GM18873 (cell line): Measurements from ENCODE around the gene TIGD4.

Experiments
- ATAC-seq: cut with Tn5 transposase; IDR thresholded peaks from one replicate; pipeline ENCODE4 v1.9.1; 2021; ENCODE audit warnings: mild to moderate bottlenecking, moderate library complexity, moderate number of reproducible peaks; ENCODE audit not compliant: unreplicated experiment, low FRiP score

Gene TIGD4

DNA sequence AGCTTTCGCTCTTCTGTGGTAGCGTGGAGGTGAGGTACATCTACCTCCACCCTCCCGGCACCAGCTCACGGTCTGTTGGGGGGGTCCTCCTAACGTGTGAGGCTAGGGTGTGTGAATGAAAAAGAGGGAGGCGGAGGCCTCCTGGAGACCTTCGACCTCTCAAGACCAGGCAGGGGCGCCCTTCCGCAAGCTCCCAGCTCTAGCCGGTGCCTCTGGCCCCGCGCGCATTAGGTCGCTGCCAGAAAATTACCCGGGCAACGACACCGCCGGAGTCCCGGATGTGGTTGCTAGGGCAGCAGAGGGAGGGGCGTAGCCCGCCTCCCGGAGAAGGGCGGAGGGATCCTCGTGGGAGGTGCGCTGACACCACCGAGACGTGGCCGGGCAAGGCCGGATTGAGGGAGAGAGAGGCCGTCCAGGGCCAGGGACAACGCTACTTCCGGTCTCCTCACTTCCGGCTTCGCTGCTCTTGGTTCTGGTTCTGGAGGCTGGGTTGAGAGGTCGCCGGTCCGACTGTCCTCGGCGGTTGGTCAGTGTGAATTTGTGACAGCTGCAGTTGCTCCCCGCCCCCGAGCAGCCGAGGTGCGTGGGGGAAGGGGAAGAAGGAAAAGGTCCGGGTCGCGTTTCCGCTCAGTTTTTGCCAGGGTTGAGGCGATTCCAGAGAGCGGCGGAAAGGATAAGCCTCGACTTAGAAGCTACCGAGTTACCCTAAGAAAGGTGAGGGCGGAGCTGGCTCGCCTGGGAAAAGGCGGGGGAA, at the start of gene TIGD4, which contains the start of gene ARFIP1:
Gene TIGD4, minus strand, starts transcription at position 218 of the 754 bp plus-strand sequence. CDS start 8,726 bp downstream, outside the sequence.
Gene ARFIP1, plus strand, starts transcription at position 442 of the 754 bp plus-strand sequence. CDS start 49,680 bp downstream, outside the sequence.
- peak; percentile 94 for ATAC-seq

DNA sequence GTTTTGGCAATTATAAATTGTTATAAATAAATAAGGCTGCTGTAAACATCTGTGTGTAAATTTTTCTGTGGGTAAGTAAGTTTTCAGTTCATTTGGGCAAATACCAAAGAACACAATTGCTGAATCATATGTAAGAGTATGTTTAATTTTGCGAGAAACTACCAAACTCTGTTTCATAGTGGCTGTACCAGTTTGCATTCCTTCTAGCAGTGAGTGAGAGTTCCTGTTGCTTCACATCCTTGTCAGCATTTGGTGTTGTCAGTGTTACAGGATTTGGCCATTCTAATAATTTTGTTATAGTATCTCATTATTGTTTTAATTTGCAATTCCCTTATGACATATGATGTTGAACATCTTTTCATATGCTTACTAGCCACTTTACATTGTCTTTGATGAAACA, 48.6 kb upstream of the TIGD4 start:
- ATAC-seq = no peak

DNA sequence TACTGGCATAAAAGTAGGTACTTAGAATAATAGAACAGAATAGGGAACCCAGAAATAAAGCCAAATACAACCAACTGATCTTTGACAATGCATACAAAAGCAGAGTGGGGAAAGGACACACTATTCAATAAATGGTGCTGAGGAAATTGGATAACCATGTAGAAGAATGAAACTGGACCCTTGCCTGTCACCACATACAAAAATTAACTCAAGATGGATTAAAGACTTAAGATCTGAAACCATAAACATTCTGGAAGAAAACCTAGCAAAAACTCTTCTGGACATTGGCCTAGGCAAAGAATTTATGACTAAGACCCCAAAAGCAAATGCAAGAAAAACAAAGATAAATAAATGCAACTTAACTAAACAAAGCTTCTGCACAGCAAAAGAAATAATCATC, 45.8 kb upstream of the TIGD4 start:
- no peak for ATAC-seq

DNA sequence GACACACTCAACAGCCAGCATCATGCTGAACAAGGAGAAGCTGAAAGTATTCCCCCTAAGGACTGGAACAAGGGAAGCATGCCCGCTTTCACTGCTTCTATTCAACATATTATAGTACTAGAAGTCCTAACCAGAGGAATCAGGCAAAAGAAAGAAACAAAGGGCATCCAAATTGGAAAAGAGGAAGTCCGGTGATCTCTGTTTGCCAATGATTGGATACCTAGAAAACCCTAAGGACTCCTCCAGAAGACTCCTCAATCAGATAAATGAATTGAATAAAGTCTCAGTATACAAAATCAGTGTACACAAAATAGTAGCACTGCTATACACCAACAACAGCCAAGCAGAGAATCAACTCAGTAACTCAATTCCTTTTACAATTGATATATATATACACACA, 45.0 kb upstream of the TIGD4 start:
- no peak for ATAC-seq

DNA sequence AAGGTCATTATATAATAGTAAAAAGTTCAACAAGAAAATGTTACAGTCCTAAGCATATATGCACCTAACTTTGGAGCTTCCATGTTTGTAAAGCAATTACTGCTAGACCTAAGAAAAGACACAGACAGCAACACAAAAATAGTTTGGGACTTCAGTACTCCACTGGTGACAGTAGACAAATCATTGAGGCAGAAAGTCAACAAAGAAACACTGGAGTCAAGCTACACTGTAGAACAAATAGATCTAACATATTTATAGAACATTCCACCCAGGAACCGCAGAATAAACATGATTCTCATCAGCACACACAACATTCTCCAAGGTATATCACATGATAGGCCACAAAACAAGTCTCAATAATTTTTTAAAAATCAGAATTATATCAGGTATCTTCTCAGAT, 42.8 kb upstream of the TIGD4 start:
- no peak for ATAC-seq

DNA sequence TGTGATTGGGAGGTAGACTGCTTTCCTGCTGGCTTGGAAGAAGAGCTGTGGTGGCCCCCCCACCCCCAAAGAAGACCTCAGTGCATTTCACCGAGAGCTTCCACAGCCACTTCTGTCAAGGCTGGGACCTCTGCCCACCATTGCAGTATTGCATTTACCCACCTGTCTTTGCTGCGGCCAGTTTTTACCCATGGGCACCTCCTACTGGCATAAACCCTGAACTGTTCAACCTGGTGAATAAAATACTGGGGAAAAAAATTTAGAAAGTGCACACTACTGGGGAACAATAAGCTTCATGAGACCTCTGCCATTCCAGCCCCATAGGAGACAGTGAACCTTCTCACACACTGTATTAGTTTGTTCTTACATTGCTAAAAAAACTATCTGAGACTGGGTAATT, 40.5 kb upstream of the TIGD4 start:
- no peak for ATAC-seq

DNA sequence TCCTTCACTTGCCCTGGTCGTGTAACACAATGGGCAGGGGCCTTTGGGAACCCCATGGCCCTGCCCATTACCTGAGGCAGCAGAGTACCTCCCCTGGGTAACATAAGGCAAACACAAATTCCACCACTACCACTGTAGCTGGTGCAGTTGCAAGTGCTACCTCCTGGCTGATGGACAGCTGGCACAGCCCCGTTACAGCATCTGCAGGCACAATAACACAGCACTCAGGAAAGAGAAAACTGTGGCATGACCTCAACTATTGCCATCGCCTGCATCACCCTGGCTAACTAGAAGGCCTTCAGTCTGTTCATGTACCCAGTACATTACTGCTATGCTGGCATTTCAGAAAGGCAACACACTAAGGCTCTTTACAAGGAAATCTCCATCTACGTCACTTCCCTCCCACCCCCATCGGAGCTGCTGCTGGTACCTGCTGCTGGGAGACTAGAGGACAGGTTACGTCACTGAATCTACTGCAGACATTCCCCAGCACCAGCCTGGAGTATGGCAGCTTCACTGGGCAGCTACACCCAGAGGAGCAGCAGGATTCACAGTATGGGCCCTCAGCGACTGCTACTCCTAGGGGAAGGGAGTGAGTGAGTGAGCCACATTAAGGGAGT, 39.6 kb upstream of the TIGD4 start:
- no peak for ATAC-seq

DNA sequence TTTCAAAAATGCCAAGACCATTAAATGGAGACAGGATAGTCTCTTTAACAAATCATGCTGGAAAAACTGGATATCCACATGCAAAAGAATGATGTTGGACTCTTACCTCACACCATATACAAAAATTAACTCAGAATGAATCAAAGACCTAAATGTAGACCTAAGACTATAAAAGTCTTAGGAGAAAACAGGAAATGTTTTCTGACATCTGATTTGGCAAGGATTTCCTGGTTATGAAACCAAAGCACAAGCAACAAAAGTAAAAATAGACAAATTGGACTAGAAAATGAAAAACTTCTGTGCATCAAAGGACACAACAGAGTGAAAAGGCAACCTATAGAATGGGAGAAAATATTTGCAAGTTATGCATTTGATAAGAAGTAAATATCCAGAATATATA, 37.8 kb upstream of the TIGD4 start:
- no peak for ATAC-seq

DNA sequence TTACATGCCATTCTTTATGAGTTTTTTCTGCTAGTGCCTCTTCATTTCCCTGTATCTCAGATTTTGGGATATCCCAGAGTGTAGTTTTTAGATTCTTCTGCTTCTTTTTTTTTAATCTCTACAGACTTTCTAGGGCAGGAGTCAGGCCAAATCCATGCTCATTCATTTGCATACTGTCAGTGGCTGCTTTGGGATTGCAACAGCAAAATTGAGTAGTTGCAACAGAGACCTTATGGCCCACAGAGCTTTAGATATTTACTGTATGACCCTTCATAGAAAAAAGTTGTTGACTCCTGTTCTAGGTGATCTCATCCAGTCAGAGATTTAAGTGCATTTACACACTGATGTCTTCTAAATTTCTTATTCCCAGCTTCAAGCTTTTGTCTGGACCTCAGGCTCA, 35.5 kb upstream of the TIGD4 start:
- ATAC-seq = no peak

DNA sequence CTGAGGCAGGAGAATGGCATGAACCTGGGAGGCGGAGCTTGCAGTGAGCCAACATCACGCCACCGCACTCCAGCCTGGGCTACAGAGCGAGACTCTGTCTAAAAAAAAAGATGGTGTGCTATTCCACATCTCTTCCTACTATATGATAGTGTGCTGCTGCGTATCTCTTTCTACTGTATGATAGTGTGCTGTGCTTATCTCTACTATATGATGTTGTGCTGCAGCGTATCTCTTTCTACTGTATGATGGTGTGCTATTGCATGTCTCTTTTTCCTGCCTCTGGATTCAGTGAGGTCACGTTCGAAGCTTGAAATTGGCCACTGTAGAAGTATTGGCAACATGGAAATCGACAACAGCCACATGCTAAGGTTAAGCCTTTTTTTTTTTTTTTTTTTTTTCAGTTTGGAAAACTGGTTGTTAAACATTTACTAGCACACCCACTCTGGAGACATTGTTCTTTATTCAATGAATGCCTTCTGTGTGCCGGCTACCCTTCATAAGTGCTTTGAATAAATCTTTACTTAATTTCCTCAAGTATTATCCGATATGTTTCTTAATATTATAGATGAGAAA, 31.3 kb upstream of the TIGD4 start:
- no peak for ATAC-seq

DNA sequence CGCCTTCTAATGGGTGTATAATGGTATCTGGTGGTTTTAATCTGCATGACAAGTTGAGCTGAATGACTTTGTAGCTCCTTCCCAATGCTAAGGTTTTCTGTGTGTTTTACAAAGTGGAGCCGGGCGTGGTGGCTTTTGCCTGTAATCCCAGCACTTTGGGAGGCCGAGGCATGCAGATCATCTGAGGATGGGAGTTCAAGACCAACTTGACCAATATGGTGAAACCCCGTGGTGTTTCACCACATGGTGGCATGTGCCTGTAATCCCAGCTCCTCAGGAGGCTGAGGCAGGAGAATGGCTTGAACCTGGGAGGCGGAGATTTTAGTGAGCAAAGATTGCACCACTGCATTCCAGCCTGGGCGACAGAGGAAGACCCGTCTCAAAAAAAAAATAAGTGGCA, 29.1 kb upstream of the TIGD4 start:
- no peak for ATAC-seq

DNA sequence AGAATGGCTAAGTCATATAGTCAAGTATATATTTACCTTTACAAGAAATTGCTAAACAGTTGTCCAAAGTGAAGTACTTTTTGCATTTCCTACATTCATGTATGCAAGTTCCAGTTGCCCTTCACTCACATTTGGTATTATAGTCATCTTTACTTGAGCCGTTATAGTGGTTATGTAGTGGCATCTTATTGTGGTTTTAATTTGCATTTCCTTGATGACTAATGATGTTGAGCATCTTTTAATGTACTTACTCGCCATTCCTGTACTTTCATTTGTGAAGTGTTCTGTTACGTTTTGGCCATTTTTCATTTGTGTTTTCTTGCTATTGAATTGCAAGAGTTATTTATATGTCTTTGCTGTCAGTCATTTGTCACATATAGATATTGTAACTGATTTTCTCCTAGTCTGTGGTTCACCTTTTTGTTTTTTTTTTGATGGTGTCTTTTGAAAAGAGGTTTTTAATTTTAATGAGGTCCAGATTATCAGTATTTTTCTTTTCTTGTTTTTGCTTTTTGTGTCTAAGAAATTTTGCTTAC, 27.8 kb upstream of the TIGD4 start:
- ATAC-seq = no peak

DNA sequence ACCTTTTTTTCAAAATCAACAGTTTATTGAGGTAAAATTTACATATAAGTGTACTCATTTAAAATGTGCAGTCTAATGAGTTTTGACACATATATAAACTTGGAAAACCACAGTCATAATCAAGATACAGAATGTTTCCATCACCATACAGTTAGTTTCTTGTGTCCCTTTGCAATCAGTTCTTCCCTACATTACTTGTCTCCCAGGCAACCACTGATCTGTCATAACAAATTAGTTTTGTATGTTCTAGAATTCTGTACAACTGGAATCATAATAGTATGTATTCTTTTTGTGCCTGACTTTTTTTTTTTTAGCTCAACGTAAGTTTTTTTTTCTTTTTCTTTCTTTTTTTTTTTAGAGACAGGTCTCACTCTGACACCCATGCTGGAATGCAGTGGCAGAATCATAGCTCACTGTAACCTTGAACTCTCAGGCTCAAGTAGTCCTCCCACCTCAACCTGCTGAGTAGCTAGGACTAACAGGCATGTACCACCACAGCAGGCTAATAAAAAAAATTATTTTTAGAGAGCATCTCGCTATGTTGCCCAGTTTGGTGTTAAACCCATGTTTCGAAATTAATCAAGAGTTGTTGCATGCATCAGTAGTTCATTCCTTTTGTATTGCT, 27.1 kb upstream of the TIGD4 start:
- no peak for ATAC-seq

DNA sequence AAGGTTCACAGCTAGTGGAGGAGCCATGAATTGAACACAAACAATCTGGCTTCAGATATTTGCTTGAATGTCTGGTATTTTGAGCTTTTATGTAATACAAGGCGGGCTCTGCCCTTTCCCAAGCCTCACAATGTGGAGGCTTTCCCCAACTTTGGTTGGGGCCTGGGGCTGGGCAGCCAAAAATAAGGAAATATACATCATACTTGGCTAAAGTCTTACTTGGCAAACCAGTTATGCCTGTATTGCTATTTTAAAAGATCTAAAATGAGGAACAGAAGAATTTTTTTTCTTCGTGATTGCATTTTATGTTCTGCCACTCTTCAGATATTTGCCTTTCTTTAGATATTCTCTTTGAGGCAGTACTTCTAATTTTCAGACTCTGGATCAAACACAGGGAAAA, 26.3 kb upstream of the TIGD4 start:
- no peak for ATAC-seq

DNA sequence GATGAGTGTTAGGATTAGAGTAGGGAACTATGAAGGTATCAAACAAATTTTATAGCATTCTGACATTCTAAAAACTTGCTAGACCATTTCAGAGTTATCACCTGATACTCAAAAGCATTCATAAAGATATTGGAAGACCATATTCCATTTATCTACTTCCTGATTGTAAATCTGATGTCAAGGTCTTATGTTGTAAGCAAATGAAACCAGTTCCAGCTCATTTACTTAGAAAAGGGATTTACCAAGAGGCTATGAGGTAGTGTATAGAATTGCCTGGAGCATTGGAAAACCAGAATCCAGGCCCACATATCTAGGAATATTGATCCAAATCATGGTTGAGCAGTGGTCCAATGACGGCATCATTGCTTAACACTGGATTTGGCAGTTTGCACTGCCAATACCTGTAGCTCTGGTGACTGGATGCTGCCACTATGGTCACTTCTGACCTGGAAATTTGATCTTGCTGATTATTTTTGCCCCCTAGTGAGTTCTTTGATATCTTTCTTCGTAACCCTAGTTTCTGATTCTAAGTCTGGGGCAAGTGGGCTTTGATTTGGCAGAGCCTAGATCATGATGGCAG, 25.6 kb upstream of the TIGD4 start:
- ATAC-seq = no peak

DNA sequence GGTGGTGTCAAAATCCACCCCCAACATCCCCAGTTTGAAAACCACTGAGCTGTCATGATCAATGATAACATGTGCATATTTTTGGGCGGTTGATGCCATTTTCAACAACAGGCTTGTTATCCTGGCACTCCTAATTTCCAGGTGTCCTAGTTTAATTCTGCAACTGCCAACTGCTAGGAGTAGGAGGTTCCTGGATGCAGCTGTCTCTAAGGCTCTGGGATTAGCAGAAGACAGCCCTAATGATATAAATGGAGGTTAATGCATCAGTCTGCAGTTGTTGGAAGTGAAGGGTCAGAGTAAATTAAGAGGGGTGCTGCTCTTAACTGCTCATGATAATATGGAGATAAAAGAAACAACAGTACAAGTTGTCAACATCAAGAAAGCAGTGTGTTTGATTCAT, 24.0 kb upstream of the TIGD4 start:
- no peak for ATAC-seq

DNA sequence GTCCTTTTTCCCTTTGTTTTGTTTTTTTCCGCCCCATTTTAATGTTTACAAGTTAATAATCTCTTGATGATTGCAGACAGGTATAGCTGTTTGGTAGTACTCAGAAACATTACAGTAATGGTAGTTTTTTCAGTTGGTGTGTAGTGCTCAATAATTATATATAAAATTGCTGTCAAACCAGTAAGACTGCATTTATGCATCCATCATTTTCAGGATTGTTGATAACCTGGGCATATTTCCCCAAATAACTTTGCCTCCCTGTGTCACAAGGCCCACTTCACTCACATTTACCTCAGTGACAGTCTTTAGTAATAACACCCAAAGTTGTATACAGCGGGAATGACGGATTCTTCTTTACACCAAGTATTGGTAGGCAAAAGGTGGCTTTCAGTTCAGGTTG, 16.4 kb upstream of the TIGD4 start:
- ATAC-seq = no peak

DNA sequence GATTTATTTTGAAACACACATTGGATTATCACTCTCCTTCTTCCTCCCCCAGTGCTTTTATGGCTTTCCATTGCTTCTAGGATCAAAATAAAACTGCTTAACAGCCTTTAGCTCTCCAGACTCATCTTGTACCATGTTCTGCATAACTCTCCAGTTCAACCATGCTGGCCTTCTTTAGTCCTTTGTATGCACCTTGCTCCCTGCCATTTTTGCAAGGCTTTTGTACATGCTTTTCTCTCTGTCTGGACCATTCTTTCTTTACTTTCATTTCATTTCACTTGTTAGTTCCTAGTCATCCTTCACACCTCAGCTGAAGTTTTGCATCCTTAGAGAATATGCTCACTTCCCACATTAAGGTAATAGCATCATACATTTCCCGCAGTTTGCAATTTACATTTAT, 7.1 kb upstream of the TIGD4 start:
- ATAC-seq = no peak

DNA sequence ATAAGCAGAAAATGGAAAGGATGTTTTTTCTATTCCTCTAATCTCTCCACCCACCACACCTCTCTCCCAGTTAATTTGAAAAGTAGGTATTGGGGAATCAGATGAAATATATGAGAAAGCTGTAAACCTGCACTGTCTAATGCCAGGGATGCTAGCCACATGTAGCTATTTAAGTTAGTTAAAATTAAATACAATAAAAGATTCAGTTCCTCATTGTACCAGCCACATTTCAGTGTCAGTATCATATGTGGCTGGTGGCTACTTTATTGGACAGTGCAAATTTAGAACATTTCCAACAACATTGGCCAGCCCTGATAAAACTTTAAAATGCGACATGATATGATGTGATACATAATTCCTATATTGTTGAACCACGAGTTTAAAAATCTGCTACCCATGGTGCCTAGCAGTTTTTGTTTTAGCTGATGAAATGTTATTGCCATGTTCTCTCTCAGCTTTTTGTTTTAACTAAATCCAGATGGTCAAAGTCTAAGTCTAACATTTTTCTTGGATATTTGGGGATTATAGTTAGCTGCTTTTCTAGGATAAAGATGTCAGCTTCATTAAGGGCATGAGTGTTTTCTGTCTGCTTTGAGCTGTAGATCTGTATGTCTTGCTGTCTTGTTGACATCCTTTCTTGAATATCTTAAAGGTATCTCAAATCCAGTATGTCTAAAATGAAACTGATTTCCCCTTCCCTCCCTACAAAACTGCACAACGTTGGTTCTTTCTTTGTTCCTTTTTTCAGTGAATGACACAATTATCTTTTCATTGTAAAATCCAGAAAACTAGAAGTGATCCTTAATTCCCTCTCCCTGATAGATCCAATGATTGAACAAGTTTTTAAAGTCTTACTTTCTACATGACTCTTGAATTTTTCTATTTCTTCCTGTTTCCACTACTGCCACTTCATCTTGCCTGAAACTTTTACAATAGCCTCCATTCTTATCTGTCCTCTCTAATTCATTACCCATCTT, 6.4 kb upstream of the TIGD4 start:
- no peak for ATAC-seq
